ENCODE data around the gene SHROOM2. TPM values are rescaled to one million over a fixed set of nuclear protein-coding genes. Genes with fewer than 3 reads are reported as not detected.

Gene SHROOM2
- polyA plus RNA-seq, 1 experiment = 1.1 TPM

- DNase-seq (ENCODE audit: low read depth) = no peak
- CTCF ChIA-PET = interaction anchor here (1.2 kb wide), 1 partner anchor 9 kb away, joined by 3 read pairs; no protein-coding TSS in a partner anchor
- H3K36me3 ChIP-seq (ENCODE audit: control insufficient read depth, insufficient read depth, low read length) = no peaks in the 10 kb centered on the region
- peak; percentile 53 for TF ChIP-seq CTCF (IDR thresholded peaks at IDR 0.05; ENCODE audit: insufficient read depth, low read depth, low read length)
- no peaks in the 10 kb centered on the region; the same call in 1 of the 2 replicates for H3K27me3 ChIP-seq (ENCODE audit: control insufficient read depth, insufficient read depth, low read length)
- POLR2A ChIA-PET = no interaction called here
- H3K4me3 ChIP-seq (ENCODE audit: low read depth, low read length) = no peak overlapping the region
Measured at GRCh38 chrX:9873952-9874351, 87.7 kb downstream of the SHROOM2 start.

DNA sequence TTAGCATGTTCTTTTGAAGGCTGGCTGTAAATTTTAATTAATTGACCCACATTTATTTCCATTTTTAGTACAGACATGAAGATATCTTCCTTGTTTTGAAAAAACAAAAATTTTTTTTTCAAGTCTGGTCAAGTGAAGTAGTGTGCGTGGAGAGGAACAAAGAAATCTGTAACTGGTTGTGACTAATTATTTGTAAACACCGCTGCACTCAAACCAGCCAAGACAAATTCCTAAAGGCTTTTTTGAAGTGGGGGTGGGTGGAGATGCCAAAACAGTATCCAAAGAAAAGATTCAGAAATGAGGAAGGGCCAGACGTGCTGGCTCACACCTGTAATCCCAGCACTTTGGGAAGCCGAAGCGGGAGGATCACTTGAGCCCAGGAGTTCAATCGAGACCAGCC lies 88.3 kb downstream of the SHROOM2 start:
- no peak for TF ChIP-seq CTCF (IDR thresholded peaks at IDR 0.05; ENCODE audit: insufficient read depth, low read depth, low read length)
- Histone ChIP-seq H3K27me3 (ENCODE audit: control insufficient read depth, insufficient read depth, low read length) (no peaks in the 10 kb centered on the region; the same call in 1 of the 2 replicates), H3K36me3 (ENCODE audit: control insufficient read depth, insufficient read depth, low read length) (no peaks in the 10 kb centered on the region), H3K4me3 (ENCODE audit: low read depth, low read length) (no peak overlapping the region)
- ChIA-PET POLR2A (no interaction called here), CTCF (interaction anchor here (1.2 kb wide), 1 partner anchor 245 kb away, joined by 4 read pairs; no protein-coding TSS in a partner anchor)
- no peak for DNase-seq (ENCODE audit: low read depth)

GRCh38 chrX:9875801-9876200 lies 89.6 kb downstream of the SHROOM2 start:
- Histone ChIP-seq H3K27me3 (ENCODE audit: control insufficient read depth, insufficient read depth, low read length) (no peaks in the 10 kb centered on the region; the same call in 1 of the 2 replicates), H3K36me3 (ENCODE audit: control insufficient read depth, insufficient read depth, low read length) (no peaks in the 10 kb centered on the region), H3K4me3 (ENCODE audit: low read depth, low read length) (no peak overlapping the region)
- CTCF ChIA-PET = interaction anchor here (1.2 kb wide), 1 partner anchor 244 kb away, joined by 4 read pairs; no protein-coding TSS in a partner anchor
- no peak for DNase-seq (ENCODE audit: low read depth)
- no peak for TF ChIP-seq CTCF (IDR thresholded peaks at IDR 0.05; ENCODE audit: insufficient read depth, low read depth, low read length)
- POLR2A ChIA-PET = no interaction called here

- no peak for TF ChIP-seq CTCF (IDR thresholded peaks at IDR 0.05; ENCODE audit: insufficient read depth, low read depth, low read length)
- Histone ChIP-seq H3K36me3 (ENCODE audit: control insufficient read depth, insufficient read depth, low read length) (no peaks in the 10 kb centered on the region), H3K27me3 (ENCODE audit: control insufficient read depth, insufficient read depth, low read length) (no peaks in the 10 kb centered on the region; the same call in 1 of the 2 replicates), H3K4me3 (ENCODE audit: low read depth, low read length) (no peak overlapping the region)
- CTCF ChIA-PET = no interaction called here
- POLR2A ChIA-PET = no interaction called here
- DNase-seq (ENCODE audit: low read depth) = no peak
Measured at GRCh38 chrX:9876201-9876600, 90.0 kb downstream of the SHROOM2 start.

- Histone ChIP-seq H3K27me3 (ENCODE audit: control insufficient read depth, insufficient read depth, low read length) (no peaks in the 10 kb centered on the region; the same call in 1 of the 2 replicates), H3K4me3 (ENCODE audit: low read depth, low read length) (no peak overlapping the region), H3K36me3 (ENCODE audit: control insufficient read depth, insufficient read depth, low read length) (no peaks in the 10 kb centered on the region)
- DNase-seq (ENCODE audit: low read depth) = no peak
- CTCF ChIA-PET = interaction anchor here (1.1 kb wide), 1 partner anchor 241 kb away, joined by 8 read pairs; no protein-coding TSS in a partner anchor
- TF ChIP-seq CTCF (IDR thresholded peaks at IDR 0.05; ENCODE audit: insufficient read depth, low read depth, low read length) = no peak
- POLR2A ChIA-PET = no interaction called here
Measured at GRCh38 chrX:9878146-9878820, 92.1 kb downstream of the SHROOM2 start.
